Measurements from ENCODE around the gene GRIN2D.

DNA sequence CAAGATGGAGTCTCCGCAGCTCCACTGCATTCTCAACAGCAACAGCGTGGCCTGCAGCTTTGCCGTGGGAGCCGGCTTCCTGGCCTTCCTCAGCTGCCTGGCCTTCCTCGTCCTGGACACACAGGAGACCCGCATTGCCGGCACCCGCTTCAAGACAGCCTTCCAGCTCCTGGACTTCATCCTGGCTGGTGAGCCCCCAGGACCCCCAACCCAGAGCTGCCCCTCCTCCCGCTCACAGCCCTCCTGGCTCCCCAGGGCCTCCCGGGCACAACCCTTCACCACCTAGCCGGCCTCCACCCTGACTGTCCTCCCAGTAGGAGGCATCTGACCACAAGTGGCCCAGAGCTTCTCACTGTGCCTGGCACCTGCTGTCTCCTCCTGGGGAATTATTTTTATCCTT, 19.9 kb upstream of the GRIN2D start:
- no peak for TF ChIP-seq POLR2A (IDR thresholded peaks at IDR 0.05)
- TF ChIP-seq, protein P1, sequence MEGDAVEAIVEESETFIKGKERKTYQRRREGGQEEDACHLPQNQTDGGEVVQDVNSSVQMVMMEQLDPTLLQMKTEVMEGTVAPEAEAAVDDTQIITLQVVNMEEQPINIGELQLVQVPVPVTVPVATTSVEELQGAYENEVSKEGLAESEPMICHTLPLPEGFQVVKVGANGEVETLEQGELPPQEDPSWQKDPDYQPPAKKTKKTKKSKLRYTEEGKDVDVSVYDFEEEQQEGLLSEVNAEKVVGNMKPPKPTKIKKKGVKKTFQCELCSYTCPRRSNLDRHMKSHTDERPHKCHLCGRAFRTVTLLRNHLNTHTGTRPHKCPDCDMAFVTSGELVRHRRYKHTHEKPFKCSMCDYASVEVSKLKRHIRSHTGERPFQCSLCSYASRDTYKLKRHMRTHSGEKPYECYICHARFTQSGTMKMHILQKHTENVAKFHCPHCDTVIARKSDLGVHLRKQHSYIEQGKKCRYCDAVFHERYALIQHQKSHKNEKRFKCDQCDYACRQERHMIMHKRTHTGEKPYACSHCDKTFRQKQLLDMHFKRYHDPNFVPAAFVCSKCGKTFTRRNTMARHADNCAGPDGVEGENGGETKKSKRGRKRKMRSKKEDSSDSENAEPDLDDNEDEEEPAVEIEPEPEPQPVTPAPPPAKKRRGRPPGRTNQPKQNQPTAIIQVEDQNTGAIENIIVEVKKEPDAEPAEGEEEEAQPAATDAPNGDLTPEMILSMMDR (IDR thresholded peaks at IDR 0.05): no peak

All from vagina (tissue), 2 donors.